Effector memory CD8-positive, alpha-beta T cell (primary cell): Measurements from ENCODE around the gene NEK9.
"Not testable (repeated sequence)": the region's sequence is repeated elsewhere in the genome, so short reads cannot be mapped to it uniquely, and the experiment has no call there.

Source experiments
- ATAC-seq: fragments of 150-1000 bp; cut with Tn5 transposase; replicated peaks from 2 replicates; pipeline ENCODE4 v1.10.0; 2021; ENCODE audit warnings: mild to moderate bottlenecking, moderate library complexity
- DNase-seq, 3 experiments: peaks; one replicate each; pipeline ENCODE4 v3.0.0; 2021
- H3K27ac Mint-ChIP-seq, 2 donors: one replicate each; pipeline ENCODE4 v1.8.0; 2022; ENCODE audit warnings: mild to moderate bottlenecking in 2 of 2, mixed read lengths in 2 of 2, moderate library complexity in 2 of 2
- H3K27me3 Mint-ChIP-seq, 2 donors: one replicate each; pipeline ENCODE4 v1.8.0; 2022; ENCODE audit warnings: mixed read lengths in 2 of 2
- H3K36me3 Mint-ChIP-seq: one replicate; pipeline ENCODE4 v1.8.0; 2022; ENCODE audit warnings: mild to moderate bottlenecking, moderate library complexity, mixed read lengths; ENCODE audit not compliant: insufficient read depth
- H3K4me1 Mint-ChIP-seq, 2 donors: one replicate each; pipeline ENCODE4 v1.8.0; 2022; ENCODE audit warnings: low read depth in 2 of 2, mixed read lengths in 2 of 2
- H3K4me3 Mint-ChIP-seq, 2 donors: one replicate each; pipeline ENCODE4 v1.8.0; 2022; ENCODE audit warnings: mild to moderate bottlenecking in 2 of 2, mixed read lengths in 2 of 2, moderate library complexity in 2 of 2
- H3K9me3 Mint-ChIP-seq, 2 donors: one replicate each; pipeline ENCODE4 v1.8.0; 2022; ENCODE audit warnings: mixed read lengths in 2 of 2

Gene NEK9

DNA sequence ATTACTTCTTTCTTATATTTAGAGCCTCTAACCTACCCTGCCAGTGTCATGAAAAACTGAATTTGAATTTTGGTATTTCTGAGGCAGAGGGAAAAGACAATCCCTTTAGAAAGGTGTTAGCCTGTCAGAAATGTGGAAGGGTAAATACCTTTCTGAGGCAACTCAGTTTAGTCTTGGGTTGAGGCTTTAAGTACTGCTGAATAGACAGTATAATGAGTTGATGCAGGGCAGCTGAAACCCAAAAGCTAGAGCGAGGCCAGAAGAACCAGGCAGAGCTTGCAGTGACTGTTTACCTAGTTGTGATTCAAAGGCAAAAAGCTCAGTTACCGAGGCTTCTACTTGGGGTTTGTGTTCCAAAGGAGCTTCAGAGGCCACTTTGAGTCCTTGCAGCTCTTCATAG is 38.7 kb downstream of the NEK9 start:
- Mint-ChIP-seq H3K27me3 (no peaks in the 10 kb centered on the region), H3K36me3 (peaks cover 81% of the 10 kb centered on the region), H3K4me3 (no peak overlapping the region), H3K27ac (no peak overlapping the region), H3K4me1 (no peaks in the 10 kb centered on the region), H3K9me3 (no peaks in the 10 kb centered on the region)
- DNase-seq (no peak), ATAC-seq (no peak)

DNA sequence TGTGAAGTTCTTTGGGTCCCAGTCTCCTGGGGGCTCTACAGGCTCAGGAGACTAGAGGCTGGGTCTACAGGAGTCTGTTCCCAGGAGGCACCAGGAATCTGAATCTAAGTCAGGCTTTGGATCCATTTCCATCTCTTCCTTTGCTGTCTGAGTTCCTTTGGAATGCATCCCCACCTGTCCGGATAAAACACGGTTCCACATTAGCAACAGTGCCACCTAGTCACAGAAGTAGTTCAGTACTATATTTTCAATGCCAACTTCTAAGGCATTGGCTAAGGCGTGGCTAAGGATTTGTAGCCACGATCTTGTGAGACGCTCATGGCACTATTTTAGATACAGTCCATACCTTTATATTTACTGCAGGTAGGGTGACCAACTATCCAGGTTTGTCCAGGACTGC is 42.3 kb downstream of the NEK9 start:
- Mint-ChIP-seq H3K27ac (no peak overlapping the region), H3K4me1 (no peaks in the 10 kb centered on the region), H3K9me3 (no peaks in the 10 kb centered on the region), H3K36me3 (peaks cover 50% of the 10 kb centered on the region), H3K4me3 (no peak overlapping the region), H3K27me3 (no peaks in the 10 kb centered on the region)
- DNase-seq (no peak), ATAC-seq (no peak)

DNA sequence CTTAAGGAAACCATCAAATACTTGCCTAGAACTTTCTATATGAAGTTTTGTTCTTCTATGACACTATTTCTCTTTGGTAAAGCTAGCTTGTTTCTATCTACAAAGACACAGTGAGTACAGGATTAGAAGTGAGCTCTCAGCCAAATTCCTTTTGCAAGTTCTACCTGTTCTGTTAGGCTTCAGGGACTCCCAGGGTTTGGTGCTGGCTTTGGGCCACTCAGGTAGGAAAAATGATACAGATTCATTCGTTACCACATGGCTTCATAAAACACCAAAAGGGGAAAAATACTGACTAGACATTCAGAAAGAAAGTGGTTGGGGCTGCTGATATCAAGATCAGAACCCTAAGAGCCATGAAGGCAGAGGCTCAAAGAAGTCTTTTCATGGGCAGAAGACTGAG is 43.6 kb downstream of the NEK9 start:
- Mint-ChIP-seq H3K4me1 (no peaks in the 10 kb centered on the region), H3K27me3 (no peaks in the 10 kb centered on the region), H3K9me3 (no peaks in the 10 kb centered on the region), H3K27ac (no peak overlapping the region), H3K4me3 (no peak overlapping the region), H3K36me3 (peaks cover 46% of the 10 kb centered on the region)
- DNase-seq (no peak), ATAC-seq (no peak)

DNA sequence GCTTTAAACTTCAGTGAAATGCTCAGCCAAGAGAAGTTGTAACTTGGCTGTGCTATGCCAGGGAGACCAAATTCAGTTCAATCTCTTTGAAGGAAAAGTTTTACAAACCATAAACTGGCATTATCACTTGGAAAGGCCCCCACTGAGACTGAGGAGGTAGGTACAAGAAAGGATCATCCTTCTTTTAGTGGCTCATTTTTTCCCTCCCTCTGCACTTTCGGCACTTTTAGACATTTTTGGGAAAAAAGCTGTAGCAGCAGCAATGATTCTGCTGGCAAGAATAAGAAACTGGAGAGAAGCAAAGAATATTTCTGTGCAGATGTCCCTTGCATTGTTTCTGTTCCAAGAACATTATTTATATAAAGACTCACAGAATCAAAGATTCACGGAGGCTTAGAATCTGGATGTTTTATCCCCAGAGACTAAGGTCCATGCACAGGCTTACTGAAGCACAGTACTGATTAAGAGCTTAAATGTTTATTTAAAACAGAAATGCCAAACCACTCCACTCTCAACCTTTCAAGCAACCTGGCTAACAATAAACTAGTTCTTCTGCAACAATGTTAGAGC is 45.1 kb downstream of the NEK9 start:
- H3K9me3 Mint-ChIP-seq, result no peaks in the 10 kb centered on the region
- no peak overlapping the region for H3K27ac Mint-ChIP-seq
- no peaks in the 10 kb centered on the region for H3K27me3 Mint-ChIP-seq
- H3K36me3 Mint-ChIP-seq, result peaks cover 31% of the 10 kb centered on the region
- ATAC-seq, result no peak
- no peak for DNase-seq
- no peak overlapping the region for H3K4me3 Mint-ChIP-seq
- H3K4me1 Mint-ChIP-seq, result no peaks in the 10 kb centered on the region

DNA sequence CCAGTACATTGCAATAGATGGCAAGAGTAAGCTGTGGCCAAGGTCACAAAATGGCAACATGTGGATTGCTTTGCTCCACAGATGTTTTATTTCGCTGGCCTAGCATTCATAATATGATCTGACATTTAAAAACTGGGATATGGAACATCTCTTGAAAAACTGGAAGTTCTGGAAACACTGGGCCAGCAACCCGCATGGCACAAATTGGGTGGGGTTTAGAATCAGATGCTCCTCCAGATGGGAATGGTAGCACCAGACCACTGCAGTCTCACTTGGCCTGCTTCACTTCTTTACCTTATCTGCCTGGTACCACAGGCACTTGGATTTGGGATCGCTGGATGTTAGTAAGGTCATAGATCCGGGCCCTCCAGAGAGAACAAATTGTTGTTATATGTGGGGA is 47.3 kb downstream of the NEK9 start:
- Mint-ChIP-seq H3K27me3 (no peaks in the 10 kb centered on the region), H3K36me3 (peaks cover 9% of the 10 kb centered on the region), H3K9me3 (no peaks in the 10 kb centered on the region), H3K27ac (no peak overlapping the region), H3K4me1 (no peaks in the 10 kb centered on the region), H3K4me3 (no peak overlapping the region)
- no peak for DNase-seq
- ATAC-seq, result no peak

DNA sequence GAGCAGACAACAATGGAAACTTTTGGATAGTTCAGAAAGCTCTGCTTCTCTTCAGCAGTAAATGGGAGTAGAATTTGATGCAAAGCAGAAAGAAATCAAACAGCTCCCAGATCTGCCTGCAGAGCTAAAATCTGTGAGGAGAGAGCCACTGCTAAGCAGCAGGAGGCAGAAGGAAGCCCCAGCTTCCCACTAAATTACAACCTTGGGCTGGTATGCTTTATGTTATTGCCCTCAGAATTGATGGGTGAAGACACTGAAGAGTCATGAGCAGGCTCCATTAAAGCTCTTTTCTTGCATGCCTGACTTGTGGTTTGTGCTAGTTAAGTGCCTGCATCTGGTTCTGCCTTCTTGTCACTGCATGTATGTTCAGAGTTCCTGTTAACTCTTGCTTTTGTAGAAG is 49.1 kb downstream of the NEK9 start:
- no peaks in the 10 kb centered on the region for H3K9me3 Mint-ChIP-seq
- no peaks in the 10 kb centered on the region for H3K4me1 Mint-ChIP-seq
- H3K27me3 Mint-ChIP-seq, result no peaks in the 10 kb centered on the region
- ATAC-seq, result no peak
- no peak overlapping the region for H3K27ac Mint-ChIP-seq
- no peaks in the 10 kb centered on the region for H3K36me3 Mint-ChIP-seq
- no peak overlapping the region for H3K4me3 Mint-ChIP-seq
- no peak for DNase-seq

DNA sequence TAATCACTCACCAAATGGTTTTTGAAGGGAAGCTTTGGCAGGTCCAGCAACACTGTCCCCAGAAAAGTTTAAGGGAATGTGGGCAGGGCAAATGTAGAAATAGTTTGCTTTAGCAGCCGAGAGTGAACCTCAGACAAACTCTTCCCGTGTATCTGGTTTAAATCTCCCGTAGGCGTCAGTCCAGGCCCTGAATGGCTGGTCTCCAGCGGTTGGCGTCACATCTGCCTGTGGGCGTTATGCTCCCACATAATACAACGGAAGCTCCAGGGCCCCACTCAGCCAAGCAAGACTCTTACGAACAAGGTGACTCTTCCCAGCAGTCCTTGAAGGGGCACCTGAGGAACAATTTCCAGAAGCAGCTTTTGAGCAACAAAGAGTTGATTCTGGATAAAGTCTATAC is 56.5 kb downstream of the NEK9 start:
- H3K4me3 Mint-ChIP-seq, result no peak overlapping the region
- ATAC-seq, result no peak

DNA sequence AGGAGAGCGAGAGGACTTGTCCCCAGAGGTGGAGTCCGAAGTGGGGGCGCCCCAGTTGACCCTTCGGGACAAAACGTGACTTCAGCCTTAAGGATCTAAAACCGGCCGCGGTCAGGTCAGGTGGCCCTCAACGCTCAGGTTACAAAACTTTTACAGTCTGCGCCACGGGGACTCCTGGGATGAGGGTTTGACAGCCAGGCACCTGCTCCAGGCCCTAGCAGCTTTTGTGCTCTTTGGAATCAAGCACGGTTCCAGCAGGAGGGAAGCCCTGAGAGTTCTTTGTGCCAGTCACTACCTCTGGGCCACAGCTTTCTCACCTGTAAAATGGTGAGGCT is 57.1 kb downstream of the NEK9 start:
- ATAC-seq (no peak), DNase-seq (no peak)
- H3K27me3 Mint-ChIP-seq, result no peaks in the 10 kb centered on the region
- H3K4me3 Mint-ChIP-seq, result no peak overlapping the region
- peaks cover 0 to 2% of the 10 kb centered on the region in 2 donors for H3K4me1 Mint-ChIP-seq
- H3K9me3 Mint-ChIP-seq, result no peaks in the 10 kb centered on the region
- no peaks in the 10 kb centered on the region for H3K36me3 Mint-ChIP-seq
- no peak overlapping the region for H3K27ac Mint-ChIP-seq

More for the DNA sequence above, 56.5 kb downstream of the NEK9 start:
- Mint-ChIP-seq H3K9me3 (no peaks in the 10 kb centered on the region), H3K36me3 (no peaks in the 10 kb centered on the region), H3K27ac (no peak overlapping the region), H3K4me1 (peaks cover 0 to 2% of the 10 kb centered on the region in 2 donors), H3K27me3 (no peaks in the 10 kb centered on the region)
- no peak for DNase-seq

DNA sequence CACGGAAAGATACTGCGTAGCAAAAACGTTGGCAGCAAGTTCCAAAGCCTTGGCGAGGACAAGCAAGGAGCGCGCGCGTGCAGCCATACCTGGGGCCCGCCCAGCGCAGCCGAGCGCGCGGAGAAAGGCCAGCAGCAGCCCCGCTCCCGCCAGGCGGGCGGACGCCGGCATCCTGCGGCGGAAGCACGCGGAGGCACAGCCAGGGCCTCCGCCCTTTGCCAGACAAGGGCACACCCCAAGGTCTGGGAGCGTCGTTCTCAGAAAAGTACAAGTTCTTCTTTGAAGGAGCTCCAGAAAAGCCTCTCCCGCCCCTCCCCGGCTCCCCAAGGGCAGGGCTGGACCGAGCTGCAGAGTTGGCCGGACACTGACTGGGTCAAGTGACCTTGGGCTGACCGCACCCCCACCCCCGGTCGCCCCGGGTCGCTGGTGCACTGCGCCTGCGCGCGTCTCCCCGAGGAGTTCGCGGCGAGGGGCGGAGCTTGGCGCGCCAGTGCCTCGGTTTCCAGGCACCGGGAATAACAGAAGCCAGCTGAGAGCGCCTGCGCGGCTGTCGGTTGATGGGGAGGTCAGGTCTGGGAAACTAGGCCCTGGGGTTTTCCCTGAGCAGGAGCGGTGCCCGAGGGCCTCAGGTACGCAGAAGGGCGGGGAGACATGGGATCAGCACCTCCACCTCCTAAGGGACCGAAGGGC is 57.6 kb downstream of the NEK9 start, which contains the start of gene ZC2HC1C:
Gene ZC2HC1C, plus strand, starts transcription at position 521 of the 690 bp plus-strand sequence. CDS start 933 bp downstream, outside the sequence.
- DNase-seq (peak in 2 of 3 experiments; percentile 13), ATAC-seq (peak; percentile 85)
- no peak within 1 kb of the TSS for H3K4me3 Mint-ChIP-seq
- H3K9me3 Mint-ChIP-seq, result no peaks in the 10 kb centered on the region
- no peaks in the 10 kb centered on the region for H3K27me3 Mint-ChIP-seq
- peaks cover 1 to 4% of the 10 kb centered on the region in 2 donors for H3K4me1 Mint-ChIP-seq
- no peaks in the 10 kb centered on the region for H3K36me3 Mint-ChIP-seq
- H3K27ac Mint-ChIP-seq, result no peak within 1 kb of the TSS

DNA sequence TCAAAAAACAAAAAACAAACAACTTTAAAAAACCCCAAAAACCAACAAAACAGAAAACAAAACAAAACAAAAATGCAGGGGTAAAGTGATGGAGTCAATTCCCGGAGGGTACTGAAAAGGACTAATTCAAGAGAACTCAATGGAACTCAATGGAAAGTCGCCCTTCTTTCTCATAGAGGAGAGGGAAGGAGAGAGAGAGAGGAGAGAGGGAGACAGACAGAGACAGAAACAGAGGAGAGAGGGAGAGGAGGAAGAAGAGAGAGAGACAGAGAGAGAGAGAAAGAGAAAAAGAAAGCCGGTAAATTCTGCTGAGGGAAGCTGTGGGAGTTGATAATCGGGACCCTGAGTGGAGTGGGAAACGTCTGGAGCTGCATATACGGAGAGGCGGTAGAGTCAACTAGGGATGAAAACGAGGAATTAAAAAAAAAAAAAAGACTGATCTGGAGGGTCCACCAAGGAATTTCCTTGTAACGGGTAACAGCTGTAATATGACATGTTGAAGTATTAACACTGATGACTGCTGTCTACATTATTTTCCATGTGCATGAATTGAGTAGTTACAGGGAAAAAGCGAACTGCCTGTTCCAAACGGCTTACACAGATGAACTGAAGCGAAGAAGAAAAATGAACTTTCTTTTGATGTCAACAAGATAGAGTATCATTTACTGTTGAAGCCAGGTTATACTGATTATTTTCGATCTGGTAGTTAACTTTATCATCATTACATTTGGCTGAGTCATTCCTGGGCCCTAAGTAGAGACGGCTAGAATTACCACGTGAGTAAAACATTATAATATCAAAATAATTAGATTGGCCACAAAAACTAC is 58.3 kb downstream of the NEK9 start:
- H3K9me3 Mint-ChIP-seq, result no peaks in the 10 kb centered on the region
- peaks cover 9 to 11% of the 10 kb centered on the region in 2 donors for H3K4me1 Mint-ChIP-seq
- H3K4me3 Mint-ChIP-seq, result no peak overlapping the region
- peaks cover 5% of the 10 kb centered on the region for H3K36me3 Mint-ChIP-seq
- DNase-seq (no peak), ATAC-seq (no peak)
- no peak overlapping the region for H3K27ac Mint-ChIP-seq
- no peaks in the 10 kb centered on the region for H3K27me3 Mint-ChIP-seq

DNA sequence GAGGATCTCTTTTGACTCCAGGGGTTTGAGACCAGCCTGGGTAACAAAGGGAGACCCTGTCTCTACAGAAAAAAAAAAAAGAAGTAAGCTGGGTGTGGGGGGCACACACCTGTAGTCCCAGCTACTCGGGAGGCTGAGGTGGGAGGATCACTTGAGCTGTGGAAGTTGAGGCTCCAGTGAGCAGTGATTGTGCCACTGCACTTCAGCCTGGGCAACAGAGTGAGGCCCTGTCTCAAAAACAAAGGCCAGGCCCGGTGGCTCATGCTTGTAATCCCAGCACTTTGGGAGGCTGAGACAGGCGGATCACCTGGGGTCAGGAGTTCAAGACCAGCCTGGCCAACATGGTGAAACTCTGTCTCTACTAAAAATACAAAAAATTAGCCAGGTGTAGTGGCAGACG is 59.1 kb downstream of the NEK9 start:
- H3K27ac Mint-ChIP-seq, H3K4me3 Mint-ChIP-seq, H3K27me3 Mint-ChIP-seq, DNase-seq, H3K9me3 Mint-ChIP-seq, ATAC-seq, H3K36me3 Mint-ChIP-seq: not testable (repeated sequence)
- peaks cover 16 to 17% of the 10 kb centered on the region in 2 donors for H3K4me1 Mint-ChIP-seq

DNA sequence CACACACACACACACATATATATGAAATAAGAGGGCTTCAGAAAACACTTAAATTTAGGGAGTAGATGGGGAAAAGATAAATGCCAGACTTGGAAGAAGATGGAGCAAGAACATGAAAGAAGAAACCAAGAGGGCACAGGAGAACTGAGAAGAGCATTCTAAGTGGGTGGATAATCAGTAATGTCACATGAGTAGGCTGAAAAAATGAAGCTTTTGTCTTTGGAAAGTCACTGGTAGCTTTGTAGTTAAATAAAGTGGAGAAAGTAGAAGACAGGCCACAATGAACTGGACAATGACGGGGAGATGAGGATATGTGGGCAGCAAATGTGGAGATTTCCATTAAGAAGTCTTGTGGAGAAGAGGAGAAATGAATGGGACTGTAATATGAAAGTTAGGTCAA is 59.6 kb downstream of the NEK9 start:
- Mint-ChIP-seq H3K9me3 (no peaks in the 10 kb centered on the region), H3K36me3 (peaks cover 5% of the 10 kb centered on the region), H3K4me1 (peaks cover 17 to 18% of the 10 kb centered on the region in 2 donors), H3K27me3 (no peaks in the 10 kb centered on the region), H3K27ac (no peak overlapping the region), H3K4me3 (no peak overlapping the region)
- ATAC-seq (no peak), DNase-seq (no peak)

DNA sequence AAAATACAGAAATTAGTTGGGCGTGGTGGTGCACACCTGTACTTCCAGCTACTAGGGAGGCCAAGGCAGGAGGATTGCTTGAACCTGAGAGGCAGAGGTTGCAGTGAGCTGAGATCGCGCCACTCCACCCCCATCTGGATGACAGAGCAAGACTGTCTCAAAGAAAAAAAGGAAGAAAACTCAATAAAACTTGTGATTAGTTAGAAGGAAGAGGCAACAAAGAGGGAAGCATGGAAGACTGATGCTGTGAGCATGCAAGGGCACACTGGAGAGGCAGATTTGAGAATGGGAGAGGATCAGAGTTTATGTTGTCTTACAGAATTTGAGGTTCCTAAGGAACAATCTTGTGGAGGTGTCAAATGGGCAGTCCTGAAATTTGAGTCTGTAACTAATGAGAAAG is 60.2 kb downstream of the NEK9 start:
- Mint-ChIP-seq H3K36me3 (peaks cover 5% of the 10 kb centered on the region), H3K4me1 (peaks cover 17 to 19% of the 10 kb centered on the region in 2 donors), H3K4me3 (no peak overlapping the region), H3K9me3 (no peaks in the 10 kb centered on the region), H3K27ac (no peak overlapping the region), H3K27me3 (no peaks in the 10 kb centered on the region)
- ATAC-seq (no peak), DNase-seq (no peak)

DNA sequence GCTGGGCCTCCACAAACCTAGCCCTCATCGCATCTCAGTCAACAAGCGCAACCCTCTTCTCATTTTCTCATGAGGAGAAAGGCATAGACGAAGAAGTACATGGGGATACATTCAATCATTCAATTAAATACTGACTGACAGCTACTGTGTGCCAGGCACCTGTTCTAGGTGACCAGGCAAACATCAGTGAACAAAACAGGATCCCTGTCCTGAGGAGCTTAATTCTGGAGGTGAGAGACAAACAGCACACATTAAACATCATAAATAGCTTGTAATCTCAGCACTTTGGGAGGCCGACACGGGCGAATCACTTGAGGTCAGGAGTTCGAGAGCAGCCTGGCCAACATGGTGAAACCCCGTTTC is 62.7 kb downstream of the NEK9 start:
- Mint-ChIP-seq H3K27me3 (no peaks in the 10 kb centered on the region), H3K4me1 (peaks cover 16 to 23% of the 10 kb centered on the region in 2 donors), H3K9me3 (no peaks in the 10 kb centered on the region), H3K36me3 (peaks cover 8% of the 10 kb centered on the region), H3K27ac (peak overlapping the region; percentile 96 to 99), H3K4me3 (peak overlapping the region; percentile 97 to 100)
- DNase-seq (no peak), ATAC-seq (peak; percentile 26)
